ENCODE measurements around the gene CYP2C19.

Gene CYP2C19

GRCh38 chr10:94846204-94846603 lies 83.7 kb downstream of the CYP2C19 start:
- no peak overlapping the region for H3K4me3 ChIP-seq
- no peak for TF ChIP-seq CTCF (IDR thresholded peaks at IDR 0.05)
- no peak overlapping the region for H3K27ac ChIP-seq
- DNase-seq (ENCODE audit: low spot score): no peak

- TF ChIP-seq CTCF (IDR thresholded peaks at IDR 0.05): no peak
- H3K27ac ChIP-seq: no peak overlapping the region
- no peak for DNase-seq (ENCODE audit: low spot score)
- H3K4me3 ChIP-seq: no peak overlapping the region
Observed at GRCh38 chr10:94850766-94851165, 88.3 kb downstream of the CYP2C19 start.

- TF ChIP-seq CTCF (IDR thresholded peaks at IDR 0.05): no peak
- no peak for DNase-seq (ENCODE audit: low spot score)
- Histone ChIP-seq H3K27ac (no peak overlapping the region), H3K4me3 (no peak overlapping the region)
Observed at GRCh38 chr10:94851263-94851662, 88.8 kb downstream of the CYP2C19 start.

GRCh38 chr10:94852438-94852837 lies 90.0 kb downstream of the CYP2C19 start:
- TF ChIP-seq CTCF (IDR thresholded peaks at IDR 0.05): no peak

GRCh38 chr10:94853065-94853464 lies 90.6 kb downstream of the CYP2C19 start:
- Histone ChIP-seq H3K27ac (no peak overlapping the region), H3K4me3 (no peak overlapping the region)
- DNase-seq (ENCODE audit: low spot score): no peak
- TF ChIP-seq CTCF (IDR thresholded peaks at IDR 0.05): no peak

More at GRCh38 chr10:94852438-94852837, 90.0 kb downstream of the CYP2C19 start:
- H3K27ac ChIP-seq: no peak overlapping the region
- no peak overlapping the region for H3K4me3 ChIP-seq
- no peak for DNase-seq (ENCODE audit: low spot score)

GRCh38 chr10:94858005-94858404 lies 95.5 kb downstream of the CYP2C19 start:
- no peak overlapping the region for H3K27ac ChIP-seq
- DNase-seq (ENCODE audit: low spot score): no peak
- no peak for TF ChIP-seq CTCF (IDR thresholded peaks at IDR 0.05)

GRCh38 chr10:94859086-94859485 lies 96.6 kb downstream of the CYP2C19 start:
- Histone ChIP-seq H3K4me3 (no peak overlapping the region), H3K27ac (no peak overlapping the region)
- no peak for DNase-seq (ENCODE audit: low spot score)
- no peak for TF ChIP-seq CTCF (IDR thresholded peaks at IDR 0.05)

More at GRCh38 chr10:94858005-94858404, 95.5 kb downstream of the CYP2C19 start:
- no peak overlapping the region for H3K4me3 ChIP-seq
